WTC11 (cell line): Measurements from ENCODE around the gene ATP5ME.

ENCODE experiments used
- CBFB ChIP-seq: sonication (generic); formaldehyde crosslinking; IDR thresholded peaks from 2 replicates; pipeline ENCODE4 v1.8.1; 2022; ENCODE audit warnings: mild to moderate bottlenecking, low read depth, missing genetic modification reagents
- MAX ChIP-seq: sonication (generic); formaldehyde crosslinking; IDR thresholded peaks from 2 replicates; pipeline ENCODE4 v1.8.0; 2022; ENCODE audit warnings: mild to moderate bottlenecking, missing genetic modification reagents
- NFE2L1 ChIP-seq: sonication (generic); formaldehyde crosslinking; IDR thresholded peaks from 2 replicates; pipeline ENCODE4 v1.8.1; 2023; ENCODE audit warnings: missing genetic modification reagents
- ZMAT4 ChIP-seq: fragments of 250-450 bp; sonication (Bioruptor Pico); IDR thresholded peaks from 2 replicates; pipeline ENCODE4 v1.9.0; 2021; ENCODE audit warnings: mild to moderate bottlenecking
- ZNF317 ChIP-seq: sonication (generic); formaldehyde crosslinking; IDR thresholded peaks from 2 replicates; pipeline ENCODE4 v1.8.1; 2023; ENCODE audit warnings: low read depth, mild to moderate bottlenecking, moderate library complexity, missing genetic modification reagents, borderline replicate concordance
- TF ChIP-seq, protein P1 (sequence below): fragments of 200-600 bp; IDR thresholded peaks from 2 replicates; pipeline ENCODE4 v1.8.0; 2022; ENCODE audit warnings: antibody characterized with exemption
- TF ChIP-seq, protein P2 (sequence below): sonication (generic); formaldehyde crosslinking; IDR thresholded peaks from 2 replicates; pipeline ENCODE4 v1.8.1; 2022; ENCODE audit warnings: low read depth, missing genetic modification reagents, borderline replicate concordance
- TF ChIP-seq, protein P3 (sequence below): fragments of 250-450 bp; sonication (Bioruptor Pico); conservative IDR thresholded peaks from 2 replicates; pipeline ENCODE4 v1.9.0; 2021; ENCODE audit warnings: mild to moderate bottlenecking

DNA sequence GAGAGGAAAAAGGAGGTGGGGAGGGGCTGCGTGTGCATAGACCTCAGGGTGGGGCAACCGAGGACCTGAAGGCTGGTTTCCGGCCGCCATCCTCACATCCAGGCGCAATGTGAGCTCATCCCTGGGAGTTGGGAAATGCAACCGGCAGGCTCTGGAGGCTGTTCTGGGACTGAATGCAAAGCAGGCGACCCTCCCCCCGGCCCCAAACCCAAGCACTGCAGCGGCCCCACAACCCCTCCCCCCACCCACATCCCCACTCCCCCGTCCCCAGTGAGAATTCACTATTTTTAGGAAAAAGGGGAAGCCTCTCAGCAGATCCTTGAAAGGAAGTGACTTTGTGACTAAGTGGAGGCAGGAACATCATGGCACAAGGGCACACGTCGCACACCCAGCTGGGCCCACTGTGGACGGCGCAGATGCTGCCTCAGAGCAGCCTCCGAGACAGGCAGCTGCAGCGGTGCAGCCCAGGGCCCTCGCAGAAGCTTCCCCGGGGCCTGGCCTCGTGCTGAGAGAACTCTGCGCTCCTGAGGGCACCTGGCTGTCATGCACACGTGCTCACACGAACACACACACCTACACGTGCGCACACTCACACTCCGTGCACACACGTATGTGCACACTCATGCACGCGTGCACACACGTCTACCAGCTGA is 50.0 kb downstream of the ATP5ME start:
- TF ChIP-seq, protein P1, sequence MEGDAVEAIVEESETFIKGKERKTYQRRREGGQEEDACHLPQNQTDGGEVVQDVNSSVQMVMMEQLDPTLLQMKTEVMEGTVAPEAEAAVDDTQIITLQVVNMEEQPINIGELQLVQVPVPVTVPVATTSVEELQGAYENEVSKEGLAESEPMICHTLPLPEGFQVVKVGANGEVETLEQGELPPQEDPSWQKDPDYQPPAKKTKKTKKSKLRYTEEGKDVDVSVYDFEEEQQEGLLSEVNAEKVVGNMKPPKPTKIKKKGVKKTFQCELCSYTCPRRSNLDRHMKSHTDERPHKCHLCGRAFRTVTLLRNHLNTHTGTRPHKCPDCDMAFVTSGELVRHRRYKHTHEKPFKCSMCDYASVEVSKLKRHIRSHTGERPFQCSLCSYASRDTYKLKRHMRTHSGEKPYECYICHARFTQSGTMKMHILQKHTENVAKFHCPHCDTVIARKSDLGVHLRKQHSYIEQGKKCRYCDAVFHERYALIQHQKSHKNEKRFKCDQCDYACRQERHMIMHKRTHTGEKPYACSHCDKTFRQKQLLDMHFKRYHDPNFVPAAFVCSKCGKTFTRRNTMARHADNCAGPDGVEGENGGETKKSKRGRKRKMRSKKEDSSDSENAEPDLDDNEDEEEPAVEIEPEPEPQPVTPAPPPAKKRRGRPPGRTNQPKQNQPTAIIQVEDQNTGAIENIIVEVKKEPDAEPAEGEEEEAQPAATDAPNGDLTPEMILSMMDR, result no peak
- TF ChIP-seq ZMAT4 (no peak), ZNF317 (CRISPR knock-in tag) (no peak), MAX (CRISPR knock-in tag) (no peak), CBFB (CRISPR knock-in tag) (no peak), NFE2L1 (CRISPR knock-in tag) (no peak)
- TF ChIP-seq, protein P2, sequence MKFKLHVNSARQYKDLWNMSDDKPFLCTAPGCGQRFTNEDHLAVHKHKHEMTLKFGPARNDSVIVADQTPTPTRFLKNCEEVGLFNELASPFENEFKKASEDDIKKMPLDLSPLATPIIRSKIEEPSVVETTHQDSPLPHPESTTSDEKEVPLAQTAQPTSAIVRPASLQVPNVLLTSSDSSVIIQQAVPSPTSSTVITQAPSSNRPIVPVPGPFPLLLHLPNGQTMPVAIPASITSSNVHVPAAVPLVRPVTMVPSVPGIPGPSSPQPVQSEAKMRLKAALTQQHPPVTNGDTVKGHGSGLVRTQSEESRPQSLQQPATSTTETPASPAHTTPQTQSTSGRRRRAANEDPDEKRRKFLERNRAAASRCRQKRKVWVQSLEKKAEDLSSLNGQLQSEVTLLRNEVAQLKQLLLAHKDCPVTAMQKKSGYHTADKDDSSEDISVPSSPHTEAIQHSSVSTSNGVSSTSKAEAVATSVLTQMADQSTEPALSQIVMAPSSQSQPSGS (CRISPR knock-in tag), result no peak
- TF ChIP-seq, protein P3, sequence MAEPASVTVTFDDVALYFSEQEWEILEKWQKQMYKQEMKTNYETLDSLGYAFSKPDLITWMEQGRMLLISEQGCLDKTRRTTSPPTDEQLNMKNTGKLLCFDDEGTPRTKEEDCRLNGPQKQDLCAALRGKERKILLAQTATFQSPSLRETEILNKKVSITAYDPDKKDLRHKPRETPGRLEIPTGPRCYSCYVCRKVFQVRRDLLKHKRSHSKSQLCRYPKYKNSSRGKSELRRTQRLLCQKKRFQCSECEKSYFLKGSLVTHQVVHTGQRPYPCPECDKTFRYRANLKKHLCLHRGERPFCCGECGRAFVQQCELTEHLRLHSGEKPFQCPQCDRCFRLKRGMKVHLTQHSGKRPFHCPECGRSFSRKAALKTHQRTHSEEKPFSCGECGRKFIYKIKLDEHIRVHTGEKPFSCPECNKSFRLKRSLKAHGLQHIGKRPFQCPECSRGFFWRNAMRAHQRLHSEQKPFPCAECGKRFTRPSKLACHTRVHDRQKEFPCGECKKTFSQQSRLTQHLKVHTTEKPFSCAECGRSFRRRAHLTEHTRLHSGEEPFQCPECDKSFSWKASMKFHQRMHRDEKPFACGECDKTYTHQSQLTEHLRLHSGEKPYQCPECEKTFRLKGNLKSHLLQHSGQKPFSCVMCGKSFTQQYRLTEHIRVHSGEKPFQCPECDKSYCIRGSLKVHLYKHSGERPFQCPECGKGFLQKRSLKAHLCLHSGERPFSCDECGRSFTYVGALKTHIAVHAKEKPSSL (CRISPR knock-in tag), result no peak
